Medulla oblongata (tissue), 1 donor: ENCODE measurements around the gene ZNF85.
"Not testable (repeated sequence)": the region's sequence is repeated elsewhere in the genome, so short reads cannot be mapped to it uniquely, and the experiment has no call there.

ENCODE experiments used
- DNase-seq: peaks from one replicate; pipeline ENCODE4 v3.0.0-alpha.2; 2015; ENCODE audit errors: extremely low spot score

ZNF85 gene

DNA sequence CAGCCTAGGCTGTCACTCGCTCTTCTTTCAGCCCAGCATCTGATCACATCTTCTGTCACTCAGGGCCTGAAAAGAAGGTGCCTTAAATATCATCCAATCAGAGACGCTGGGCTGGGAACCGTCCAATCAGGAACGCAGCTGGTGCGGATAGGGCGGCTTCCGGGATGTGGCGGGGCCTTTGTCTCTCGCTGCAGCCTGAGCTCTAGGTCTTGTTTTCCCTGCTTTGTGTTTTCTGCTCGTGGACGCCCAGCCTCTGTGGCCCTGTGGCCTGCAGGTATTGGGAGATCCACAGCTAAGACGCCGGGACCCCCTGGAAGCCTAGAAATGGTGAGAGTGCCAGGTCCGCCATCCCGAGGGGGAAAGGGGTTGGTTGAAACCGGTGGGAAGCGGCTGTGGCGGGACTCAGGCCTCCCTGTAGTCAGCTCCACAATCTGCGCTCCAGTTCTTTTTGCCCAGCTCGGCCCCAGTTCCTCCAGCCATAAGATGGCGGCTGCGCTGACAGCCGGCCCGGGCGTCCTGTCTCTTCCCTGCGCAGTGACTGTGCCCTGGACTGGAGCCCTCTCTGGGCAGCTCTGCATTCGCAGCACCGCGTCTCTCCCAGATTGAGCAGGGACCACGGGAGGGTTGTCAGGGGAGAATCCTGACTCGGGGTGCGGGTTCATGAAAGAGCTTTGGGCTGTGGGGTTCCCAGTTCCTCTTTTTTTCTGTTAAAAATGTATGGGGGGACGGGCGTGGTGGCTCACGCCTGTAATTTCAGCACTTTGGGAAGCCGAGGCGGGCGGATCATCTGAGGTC is at the start of gene ZNF85:
ZNF85 (plus strand) TSS at position 175 of the 795 bp plus-strand sequence; CDS start at position 325, 150 bp downstream.
- DNase-seq: peak; percentile 96

DNA sequence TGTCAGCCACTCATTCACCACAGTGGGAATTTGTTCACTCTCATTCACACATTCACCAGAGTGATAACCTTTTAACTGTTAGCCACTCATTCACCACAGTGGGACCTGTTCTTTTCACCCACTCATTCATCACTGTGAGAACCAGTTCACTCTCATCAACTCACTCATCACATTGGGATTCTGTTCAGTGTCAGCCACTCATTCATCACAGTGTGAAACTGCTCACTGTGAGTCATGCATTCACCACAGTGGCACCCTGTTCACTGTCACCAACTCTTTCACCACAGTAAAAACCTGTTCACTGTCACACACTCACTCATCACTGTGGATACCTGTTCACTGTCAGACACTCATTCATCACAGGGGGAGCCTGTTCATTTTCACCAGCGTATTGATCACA is 43.5 kb upstream of the ZNF85 start:
- no peak for DNase-seq

DNA sequence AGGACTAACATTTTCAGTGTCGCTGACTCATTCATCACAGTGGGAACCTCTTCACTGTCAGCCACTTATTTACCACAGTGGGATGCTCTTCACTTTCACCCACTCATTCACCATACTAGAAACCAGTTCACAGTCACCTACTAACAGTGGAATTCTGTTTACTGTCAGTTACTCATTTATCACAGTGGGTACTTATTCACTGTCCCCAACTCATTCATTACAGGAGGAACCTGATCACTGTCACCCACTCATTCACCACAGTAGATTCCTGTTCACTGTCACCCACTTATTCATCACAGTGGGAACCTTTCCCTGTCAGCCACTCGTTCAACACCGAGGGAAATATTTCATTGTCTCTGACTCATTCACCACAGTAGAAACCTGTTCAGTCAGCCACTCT is 10.1 kb upstream of the ZNF85 start:
- DNase-seq: no peak

DNA sequence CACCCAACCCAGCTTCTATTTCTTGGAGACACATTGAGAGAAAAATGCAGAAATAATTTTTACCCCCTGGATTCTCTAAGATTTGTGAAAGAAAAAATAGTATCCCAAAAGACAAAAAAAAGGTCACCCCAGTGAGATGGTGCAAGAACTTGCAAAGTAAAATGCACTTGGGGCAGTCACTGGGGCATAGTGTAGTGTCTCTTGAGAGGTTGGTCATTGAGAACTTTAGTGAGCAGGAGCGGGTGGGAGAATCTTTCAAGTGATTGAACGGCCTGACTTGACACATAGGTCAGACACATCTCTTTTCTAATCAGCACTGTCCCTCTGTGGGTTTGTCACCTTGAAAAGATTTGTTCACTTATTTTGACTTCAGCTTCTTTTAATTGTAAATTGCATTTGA is 2.4 kb downstream of the ZNF85 start:
- DNase-seq: no peak

DNA sequence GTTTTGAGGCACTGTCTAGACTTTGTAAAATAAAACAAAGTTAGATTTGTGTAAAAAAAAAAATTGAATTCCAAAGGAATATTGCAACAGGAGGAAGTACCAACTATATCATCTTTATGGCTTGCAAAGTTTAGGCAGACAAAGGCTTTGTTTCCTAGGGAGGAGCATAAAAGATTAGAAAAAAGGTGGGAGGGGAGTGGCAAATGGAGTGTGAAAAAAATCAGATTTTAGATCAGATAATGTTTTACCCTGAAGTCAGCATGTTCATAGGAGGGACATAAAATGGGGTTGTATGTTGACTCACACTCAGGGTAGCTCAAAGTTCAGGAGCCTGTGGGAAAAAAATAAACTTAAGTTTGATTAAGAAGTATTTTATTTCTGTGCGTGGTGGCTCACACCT is 3.7 kb downstream of the ZNF85 start:
- DNase-seq: no peak

DNA sequence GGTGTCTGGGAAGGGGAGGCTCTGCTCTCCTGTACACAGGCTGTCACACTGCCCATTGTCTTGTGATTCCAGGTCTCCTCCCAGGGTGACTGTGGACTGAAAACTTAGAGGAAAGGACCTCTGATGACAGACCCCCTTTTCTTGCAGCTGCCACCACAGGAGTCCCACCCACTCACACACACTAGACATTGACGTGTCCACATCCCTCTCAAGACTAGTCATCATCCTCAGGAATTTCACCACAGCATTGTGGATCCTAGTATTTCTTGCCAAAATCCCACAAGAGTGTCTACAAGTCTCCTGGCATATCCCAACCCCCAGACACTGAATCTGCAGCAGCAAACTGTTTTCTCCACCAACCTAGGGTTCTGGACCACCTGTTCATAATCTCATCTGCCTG is 5.3 kb downstream of the ZNF85 start:
- DNase-seq: no peak

DNA sequence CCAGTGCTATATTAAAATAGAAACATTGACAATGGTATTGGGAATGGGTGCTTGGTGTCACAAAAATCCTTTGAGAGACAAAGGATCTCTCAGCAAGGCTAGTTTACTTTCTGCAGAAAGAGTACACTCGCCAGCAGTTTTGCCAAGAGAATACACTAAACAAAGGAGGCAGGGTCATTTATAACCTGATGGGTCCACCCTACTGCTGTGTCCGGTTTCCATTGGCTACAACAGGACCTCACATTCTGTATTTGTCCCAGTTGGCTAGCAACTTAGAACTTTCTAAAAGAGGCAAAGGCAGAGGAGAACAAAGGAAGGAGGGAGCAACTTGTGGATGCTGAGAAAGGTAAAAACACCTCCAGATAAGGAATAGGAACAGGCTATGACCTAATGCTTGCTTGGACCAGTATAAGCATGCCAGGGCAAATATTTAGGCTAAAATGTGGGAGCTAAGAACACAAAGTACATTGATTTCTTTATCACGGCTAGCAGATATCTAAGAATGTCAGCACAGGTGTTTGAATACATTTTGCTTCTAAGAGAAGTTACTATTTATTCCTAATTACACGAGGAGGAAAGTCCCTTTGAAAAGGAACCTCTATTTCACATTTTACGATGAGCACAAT is 13.4 kb downstream of the ZNF85 start:
- DNase-seq: not testable (repeated sequence)

DNA sequence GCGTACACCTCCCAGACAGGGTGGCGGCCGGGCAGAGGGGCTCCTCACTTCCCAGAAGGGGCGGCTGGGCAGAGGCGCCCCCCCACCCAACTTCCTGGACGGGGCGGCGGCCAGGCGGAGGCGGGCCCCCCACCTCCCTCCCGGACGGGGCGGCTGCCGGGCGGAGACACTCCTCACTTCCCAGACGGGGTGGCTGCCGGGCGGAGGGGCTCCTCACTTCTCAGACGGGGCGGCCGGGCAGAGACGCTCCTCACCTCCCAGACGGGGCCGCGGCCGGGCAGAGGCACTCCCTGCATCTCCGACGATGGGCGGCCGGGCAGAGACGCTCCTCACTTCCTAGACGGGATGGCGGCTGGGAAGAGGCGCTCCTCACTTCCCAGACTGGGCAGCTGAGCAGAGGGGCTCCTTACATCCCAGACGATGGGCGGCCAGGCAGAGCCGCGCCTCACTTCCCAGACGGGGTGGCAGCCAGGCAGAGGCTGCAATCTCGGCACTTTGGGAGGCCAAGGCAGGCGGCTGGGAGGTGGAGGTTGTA is 29.6 kb downstream of the ZNF85 start:
- DNase-seq: not testable (repeated sequence)

DNA sequence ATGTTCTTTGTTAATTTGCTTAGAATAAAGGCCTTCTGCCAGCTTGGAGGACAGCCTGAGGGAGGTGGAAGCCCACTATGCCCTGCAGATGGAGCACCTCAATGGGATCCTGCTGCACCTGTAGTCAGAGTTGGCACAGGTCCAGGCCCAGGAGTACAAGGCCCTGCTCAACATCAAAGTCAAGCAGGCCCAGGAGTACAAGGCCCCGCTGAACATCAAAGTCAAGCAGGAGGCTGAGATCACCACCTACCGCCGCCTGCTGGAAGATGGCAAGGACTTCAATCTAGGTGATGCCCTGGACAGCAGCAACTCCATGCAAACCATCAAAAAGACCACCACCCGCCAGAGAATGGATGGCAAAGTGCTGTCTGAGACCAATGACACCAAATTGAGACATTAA is 41.7 kb downstream of the ZNF85 start:
- no peak for DNase-seq

DNA sequence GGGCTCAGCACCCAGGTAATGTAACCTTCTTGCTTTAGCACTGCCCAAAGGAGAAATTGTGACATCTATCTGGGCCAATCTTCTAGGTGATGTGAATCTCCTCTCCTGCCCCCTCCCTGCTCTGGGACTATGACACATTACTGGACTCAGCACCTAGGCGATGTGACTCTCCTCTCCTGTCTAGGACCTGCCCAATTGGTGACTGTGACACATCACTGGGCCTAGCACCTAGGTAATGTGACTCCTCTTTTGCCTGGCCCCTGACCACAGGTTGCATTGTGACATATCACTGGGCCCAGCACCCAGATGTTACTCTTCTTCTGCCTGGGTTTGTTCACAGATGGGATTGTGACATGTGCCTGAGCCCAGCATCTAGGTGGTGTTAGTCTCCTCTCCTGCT is 45.0 kb downstream of the ZNF85 start:
- no peak for DNase-seq

DNA sequence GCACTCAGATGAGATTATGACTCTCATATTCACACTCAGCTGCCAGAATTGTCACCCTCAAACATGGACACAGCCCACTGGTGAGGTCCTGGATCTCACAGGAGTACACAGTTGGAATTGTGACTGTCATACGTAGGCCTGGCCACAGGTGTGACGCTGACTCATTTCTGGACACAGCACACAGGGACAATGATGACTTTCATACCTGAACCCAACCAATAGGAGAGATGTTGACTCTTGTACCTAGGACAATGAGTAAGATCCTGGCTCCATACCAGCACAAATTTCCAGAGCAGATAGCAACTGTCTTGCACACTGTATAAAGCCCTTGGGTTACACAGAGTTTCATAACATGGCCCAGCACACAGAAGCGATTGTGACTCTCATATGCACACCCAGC is 46.4 kb downstream of the ZNF85 start:
- no peak for DNase-seq

DNA sequence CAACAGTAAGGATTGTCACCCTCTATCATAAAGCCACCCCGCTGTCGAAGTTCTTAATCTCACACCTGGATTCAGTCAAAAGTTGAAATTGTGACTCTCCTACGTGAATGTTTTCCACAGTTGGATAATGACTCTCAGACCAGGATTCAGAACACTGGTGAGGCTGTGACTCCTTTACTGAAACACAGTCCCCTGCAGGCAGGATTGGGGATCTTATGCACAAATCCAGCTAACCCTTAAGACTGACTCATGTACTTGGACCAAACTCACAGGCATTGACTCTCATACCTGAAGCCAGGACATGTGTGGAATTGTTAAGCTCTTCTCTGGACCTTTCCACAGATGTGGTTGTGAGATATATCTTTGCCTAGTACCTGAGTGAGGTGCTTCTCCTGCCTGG is 46.8 kb downstream of the ZNF85 start:
- no peak for DNase-seq

DNA sequence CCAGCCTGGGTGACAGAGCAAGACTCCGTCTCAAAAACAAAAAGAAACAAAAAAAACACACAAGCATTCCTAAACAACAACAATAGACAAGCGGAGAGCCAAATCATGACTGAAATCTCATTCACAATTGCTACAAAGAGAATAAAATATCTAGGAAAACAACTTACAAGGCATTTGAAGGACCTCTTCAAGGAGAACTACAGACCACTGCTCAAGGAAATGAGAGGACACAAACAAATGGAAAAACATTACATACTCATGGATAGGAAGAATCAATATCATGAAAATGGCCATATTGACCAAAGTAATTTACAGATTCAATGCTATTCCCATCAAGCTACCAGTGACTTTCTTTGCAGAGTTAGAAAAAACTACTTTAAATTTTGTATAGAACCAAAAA is 69.7 kb downstream of the ZNF85 start:
- not testable (repeated sequence) for DNase-seq

DNA sequence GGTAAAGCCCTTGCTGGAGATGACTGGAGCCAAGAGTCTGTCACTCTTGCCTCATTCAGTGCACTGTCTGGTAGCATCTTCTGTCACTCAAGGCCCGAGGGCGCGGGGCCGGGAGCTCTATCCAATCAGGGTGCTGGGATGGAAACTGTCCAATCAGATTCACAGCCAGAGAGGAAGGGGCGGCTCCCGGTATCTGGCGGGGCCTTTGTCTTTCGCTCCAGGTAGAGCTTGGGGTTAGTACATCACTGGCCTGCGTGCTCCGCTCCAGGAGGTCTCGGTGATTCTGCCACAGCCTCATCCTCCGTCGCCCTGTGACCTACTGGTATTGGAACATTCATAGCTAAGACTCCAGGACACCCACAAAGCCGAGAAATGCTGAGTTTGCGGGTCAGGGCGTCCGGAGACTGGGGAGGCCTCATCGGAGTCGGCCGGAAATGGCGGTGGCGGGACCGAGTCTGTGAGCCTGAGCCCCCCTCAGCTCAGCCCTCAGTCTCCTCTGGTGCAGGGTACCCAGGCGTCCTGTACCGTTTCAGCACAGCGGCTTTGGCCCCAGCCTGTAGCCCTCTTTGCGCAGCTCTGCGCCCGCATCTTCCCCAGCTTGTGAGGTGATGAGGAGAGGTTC is 76.8 kb downstream of the ZNF85 start:
- DNase-seq: peak; percentile 97
